BLaER1 (cell line): ENCODE data around the gene SPEF2.
A peak's percentile ranks its signal among the peaks of the same experiment; 100 is the strongest.

Experiments used
- H3K27ac ChIP-seq: shearing (Covaris generic); formaldehyde crosslinking; 2 replicates; pipeline ENCODE4 v1.8.1; 2022
- H3K27me3 ChIP-seq: shearing (Covaris generic); formaldehyde crosslinking; 2 replicates; pipeline ENCODE4 v1.8.1; 2022
- H3K36me3 ChIP-seq: shearing (Covaris generic); formaldehyde crosslinking; 2 replicates; pipeline ENCODE4 v1.8.1; 2022
- H3K4me1 ChIP-seq: shearing (Covaris generic); formaldehyde crosslinking; 2 replicates; pipeline ENCODE4 v1.8.1; 2022
- H3K4me2 ChIP-seq: shearing (Covaris generic); formaldehyde crosslinking; 2 replicates; pipeline ENCODE4 v1.8.1; 2022
- H3K4me3 ChIP-seq: shearing (Covaris generic); formaldehyde crosslinking; 2 replicates; pipeline ENCODE4 v1.8.1; 2022
- H3K9ac ChIP-seq: shearing (Covaris generic); formaldehyde crosslinking; 2 replicates; pipeline ENCODE4 v1.8.1; 2022
- H3K9me3 ChIP-seq: shearing (Covaris generic); formaldehyde crosslinking; 2 replicates; pipeline ENCODE4 v1.8.1; 2022
- H4K20me1 ChIP-seq: shearing (Covaris generic); formaldehyde crosslinking; 2 replicates; pipeline ENCODE4 v1.8.1; 2022
- Cebpa-rat ChIP-seq: shearing (Covaris generic); IDR thresholded peaks from 2 replicates; pipeline ENCODE4 v1.8.1; 2022

Gene SPEF2

GRCh38 chr5:35811108-35811741 lies 193.6 kb downstream of the SPEF2 start:
- no peaks in the 10 kb centered on the region for H3K9me3 ChIP-seq
- H3K36me3 ChIP-seq: no peaks in the 10 kb centered on the region
- H3K27me3 ChIP-seq: no peaks in the 10 kb centered on the region
- no peak overlapping the region for H3K4me2 ChIP-seq
- H3K27ac ChIP-seq: no peak overlapping the region
- H3K4me3 ChIP-seq: no peak overlapping the region
- no peak overlapping the region for H3K9ac ChIP-seq
- H3K4me1 ChIP-seq: no peaks in the 10 kb centered on the region
- no peak for TF ChIP-seq Cebpa-rat
- no peaks in the 10 kb centered on the region for H4K20me1 ChIP-seq

- no peaks in the 10 kb centered on the region for H3K4me1 ChIP-seq
- no peaks in the 10 kb centered on the region for H4K20me1 ChIP-seq
- H3K27ac ChIP-seq: no peak overlapping the region
- no peak overlapping the region for H3K4me3 ChIP-seq
- no peaks in the 10 kb centered on the region for H3K9me3 ChIP-seq
- no peaks in the 10 kb centered on the region for H3K27me3 ChIP-seq
- H3K36me3 ChIP-seq: no peaks in the 10 kb centered on the region
- H3K4me2 ChIP-seq: no peak overlapping the region
- no peak for TF ChIP-seq Cebpa-rat
- H3K9ac ChIP-seq: no peak overlapping the region
Measured at GRCh38 chr5:35813521-35813920, 195.9 kb downstream of the SPEF2 start.

- Histone ChIP-seq H3K4me1 (peaks cover 1% of the 10 kb centered on the region; the same call in 1 of the 2 replicates), H3K4me3 (no peak overlapping the region), H3K27ac (no peak overlapping the region), H4K20me1 (no peaks in the 10 kb centered on the region), H3K36me3 (no peaks in the 10 kb centered on the region), H3K27me3 (no peaks in the 10 kb centered on the region), H3K9me3 (0 out of 2 replicates have a peak, but pooled peaks cover under 1% of the 10 kb centered on the region), H3K9ac (no peak overlapping the region), H3K4me2 (no peak overlapping the region)
- TF ChIP-seq Cebpa-rat: no peak
Measured at GRCh38 chr5:35815089-35815936, 197.7 kb downstream of the SPEF2 start.

- peaks cover 10% of the 10 kb centered on the region for H3K4me1 ChIP-seq
- no peaks in the 10 kb centered on the region for H4K20me1 ChIP-seq
- no peak overlapping the region for H3K27ac ChIP-seq
- no peak for TF ChIP-seq Cebpa-rat
- H3K36me3 ChIP-seq: no peaks in the 10 kb centered on the region
- H3K27me3 ChIP-seq: no peaks in the 10 kb centered on the region
- H3K4me2 ChIP-seq: no peak overlapping the region
- peaks cover 11% of the 10 kb centered on the region; the same call in 1 of the 2 replicates for H3K9me3 ChIP-seq
- no peak overlapping the region for H3K9ac ChIP-seq
- no peak overlapping the region for H3K4me3 ChIP-seq
Measured at GRCh38 chr5:35816881-35817521, 199.3 kb downstream of the SPEF2 start.

- peaks cover 10% of the 10 kb centered on the region for H3K4me1 ChIP-seq
Measured at GRCh38 chr5:35819026-35819425, 201.4 kb downstream of the SPEF2 start.

GRCh38 chr5:35819668-35820067 lies 202.0 kb downstream of the SPEF2 start:
- Histone ChIP-seq H3K4me1 (peaks cover 10% of the 10 kb centered on the region), H3K9ac (no peak overlapping the region), H3K36me3 (no peaks in the 10 kb centered on the region), H3K27me3 (no peaks in the 10 kb centered on the region), H3K4me2 (no peak overlapping the region), H3K4me3 (no peak overlapping the region), H4K20me1 (no peaks in the 10 kb centered on the region), H3K27ac (no peak overlapping the region), H3K9me3 (peaks cover 20% of the 10 kb centered on the region; the same call in 1 of the 2 replicates)
- TF ChIP-seq Cebpa-rat: no peak

More at GRCh38 chr5:35819026-35819425, 201.4 kb downstream of the SPEF2 start:
- no peaks in the 10 kb centered on the region for H4K20me1 ChIP-seq
- no peaks in the 10 kb centered on the region for H3K27me3 ChIP-seq
- peaks cover 16% of the 10 kb centered on the region; the same call in 1 of the 2 replicates for H3K9me3 ChIP-seq
- H3K27ac ChIP-seq: no peak overlapping the region
- no peaks in the 10 kb centered on the region for H3K36me3 ChIP-seq
- no peak for TF ChIP-seq Cebpa-rat
- H3K4me3 ChIP-seq: no peak overlapping the region
- H3K9ac ChIP-seq: no peak overlapping the region
- no peak overlapping the region for H3K4me2 ChIP-seq

GRCh38 chr5:35820735-35821134 lies 203.1 kb downstream of the SPEF2 start:
- Histone ChIP-seq H3K36me3 (no peaks in the 10 kb centered on the region), H3K9me3 (peaks cover 20% of the 10 kb centered on the region; the same call in 1 of the 2 replicates), H3K27ac (no peak overlapping the region), H3K4me1 (peaks cover 10% of the 10 kb centered on the region), H3K4me3 (no peak overlapping the region), H3K9ac (no peak overlapping the region), H3K27me3 (no peaks in the 10 kb centered on the region), H4K20me1 (no peaks in the 10 kb centered on the region), H3K4me2 (peak overlapping the region; percentile 37)
- no peak for TF ChIP-seq Cebpa-rat

- H3K9ac ChIP-seq: no peak overlapping the region
- H3K4me3 ChIP-seq: no peak overlapping the region
- TF ChIP-seq Cebpa-rat: no peak
- no peaks in the 10 kb centered on the region for H4K20me1 ChIP-seq
- H3K9me3 ChIP-seq: peaks cover 20% of the 10 kb centered on the region; the same call in 1 of the 2 replicates
- no peaks in the 10 kb centered on the region for H3K36me3 ChIP-seq
- no peak overlapping the region for H3K27ac ChIP-seq
- no peaks in the 10 kb centered on the region for H3K27me3 ChIP-seq
- no peak overlapping the region for H3K4me2 ChIP-seq
- H3K4me1 ChIP-seq: peaks cover 10% of the 10 kb centered on the region
Measured at GRCh38 chr5:35821513-35821912, 203.8 kb downstream of the SPEF2 start.

- Histone ChIP-seq H3K27ac (no peak overlapping the region), H3K4me3 (no peak overlapping the region), H3K4me2 (no peak overlapping the region), H4K20me1 (no peaks in the 10 kb centered on the region), H3K36me3 (no peaks in the 10 kb centered on the region), H3K27me3 (no peaks in the 10 kb centered on the region), H3K9ac (no peak overlapping the region), H3K4me1 (peaks cover 10% of the 10 kb centered on the region), H3K9me3 (peaks cover 20% of the 10 kb centered on the region; the same call in 1 of the 2 replicates)
- TF ChIP-seq Cebpa-rat: no peak
Measured at GRCh38 chr5:35822511-35822910, 204.8 kb downstream of the SPEF2 start.
